ENCODE results near the gene SEMA4A.

SEMA4A gene

GRCh38 chr1:156126043-156126629, 27.2 kb upstream of the SEMA4A start:
- DNase-seq (ENCODE audit: low read depth): no peak
- TF ChIP-seq, protein P1, sequence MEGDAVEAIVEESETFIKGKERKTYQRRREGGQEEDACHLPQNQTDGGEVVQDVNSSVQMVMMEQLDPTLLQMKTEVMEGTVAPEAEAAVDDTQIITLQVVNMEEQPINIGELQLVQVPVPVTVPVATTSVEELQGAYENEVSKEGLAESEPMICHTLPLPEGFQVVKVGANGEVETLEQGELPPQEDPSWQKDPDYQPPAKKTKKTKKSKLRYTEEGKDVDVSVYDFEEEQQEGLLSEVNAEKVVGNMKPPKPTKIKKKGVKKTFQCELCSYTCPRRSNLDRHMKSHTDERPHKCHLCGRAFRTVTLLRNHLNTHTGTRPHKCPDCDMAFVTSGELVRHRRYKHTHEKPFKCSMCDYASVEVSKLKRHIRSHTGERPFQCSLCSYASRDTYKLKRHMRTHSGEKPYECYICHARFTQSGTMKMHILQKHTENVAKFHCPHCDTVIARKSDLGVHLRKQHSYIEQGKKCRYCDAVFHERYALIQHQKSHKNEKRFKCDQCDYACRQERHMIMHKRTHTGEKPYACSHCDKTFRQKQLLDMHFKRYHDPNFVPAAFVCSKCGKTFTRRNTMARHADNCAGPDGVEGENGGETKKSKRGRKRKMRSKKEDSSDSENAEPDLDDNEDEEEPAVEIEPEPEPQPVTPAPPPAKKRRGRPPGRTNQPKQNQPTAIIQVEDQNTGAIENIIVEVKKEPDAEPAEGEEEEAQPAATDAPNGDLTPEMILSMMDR (IDR thresholded peaks at IDR 0.05; ENCODE audit: control insufficient read depth, extremely low read depth, insufficient read depth): peak; percentile 17; the same call in 1 of the 2 replicates
- no peak overlapping the region for H3K4me3 ChIP-seq (ENCODE audit: low read depth, low read length)

- no peak overlapping the region for H3K4me3 ChIP-seq (ENCODE audit: low read depth, low read length)
- TF ChIP-seq, protein P1 (IDR thresholded peaks at IDR 0.05; ENCODE audit: control insufficient read depth, extremely low read depth, insufficient read depth): no peak
- DNase-seq (ENCODE audit: low read depth): no peak
Observed at GRCh38 chr1:156126630-156127534, 26.5 kb upstream of the SEMA4A start.

- DNase-seq (ENCODE audit: low read depth): no peak
- TF ChIP-seq, protein P1 (IDR thresholded peaks at IDR 0.05; ENCODE audit: control insufficient read depth, extremely low read depth, insufficient read depth): no peak
- H3K4me3 ChIP-seq (ENCODE audit: low read depth, low read length): no peak overlapping the region
Observed at GRCh38 chr1:156128308-156128653, 25.1 kb upstream of the SEMA4A start.

GRCh38 chr1:156128654-156129597, 24.5 kb upstream of the SEMA4A start:
- TF ChIP-seq, protein P1 (IDR thresholded peaks at IDR 0.05; ENCODE audit: control insufficient read depth, extremely low read depth, insufficient read depth): no peak
- DNase-seq (ENCODE audit: low read depth): no peak
- H3K4me3 ChIP-seq (ENCODE audit: low read depth, low read length): no peak overlapping the region

DNA sequence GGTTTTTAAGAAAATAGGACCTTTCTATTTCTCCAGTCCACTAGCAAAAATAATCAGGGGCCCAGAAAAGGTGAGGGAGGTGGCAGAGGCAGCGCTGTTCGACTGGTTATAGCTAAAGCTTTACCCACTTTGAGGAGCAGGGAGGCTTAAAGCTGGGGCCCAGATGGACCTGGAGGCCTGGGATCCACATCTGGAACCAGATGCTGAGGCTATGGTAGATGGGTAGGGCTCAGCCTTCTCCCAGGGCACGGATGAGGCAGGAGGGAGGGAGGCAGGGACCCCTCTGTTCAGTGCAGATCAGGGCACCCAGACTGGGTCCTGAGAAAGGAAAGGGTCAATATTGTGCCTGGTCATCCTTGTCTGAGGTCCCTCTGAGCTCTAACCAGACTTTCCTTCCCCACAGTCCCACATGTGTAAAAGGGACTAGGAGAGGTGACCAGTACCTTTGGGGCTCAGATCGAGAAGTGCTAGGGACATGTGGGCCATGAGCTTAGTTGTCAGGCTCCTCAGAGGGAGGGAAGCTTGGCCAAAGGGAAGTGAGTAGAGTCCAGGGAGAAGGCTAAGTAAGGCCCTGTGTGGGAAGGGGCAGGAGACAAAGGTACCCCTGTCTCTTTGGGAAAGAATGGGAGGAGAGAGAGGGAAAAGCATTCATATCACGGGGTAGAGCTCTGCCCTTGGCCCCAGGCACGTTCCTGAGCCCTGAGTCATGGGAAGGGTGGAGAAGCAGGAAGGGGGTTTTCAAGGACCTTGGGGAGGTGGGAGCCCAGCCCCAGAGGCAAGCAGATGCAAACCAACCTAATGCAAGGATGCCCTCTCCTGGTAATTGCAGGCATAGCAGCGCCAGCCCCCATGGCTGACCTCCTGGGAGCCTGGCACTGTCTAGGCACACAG, 23.5 kb upstream of the SEMA4A start:
- TF ChIP-seq, protein P1 (IDR thresholded peaks at IDR 0.05; ENCODE audit: control insufficient read depth, extremely low read depth, insufficient read depth): peak; percentile 95
- DNase-seq (ENCODE audit: low read depth): no peak
- no peak overlapping the region for H3K4me3 ChIP-seq (ENCODE audit: low read depth, low read length)

DNA sequence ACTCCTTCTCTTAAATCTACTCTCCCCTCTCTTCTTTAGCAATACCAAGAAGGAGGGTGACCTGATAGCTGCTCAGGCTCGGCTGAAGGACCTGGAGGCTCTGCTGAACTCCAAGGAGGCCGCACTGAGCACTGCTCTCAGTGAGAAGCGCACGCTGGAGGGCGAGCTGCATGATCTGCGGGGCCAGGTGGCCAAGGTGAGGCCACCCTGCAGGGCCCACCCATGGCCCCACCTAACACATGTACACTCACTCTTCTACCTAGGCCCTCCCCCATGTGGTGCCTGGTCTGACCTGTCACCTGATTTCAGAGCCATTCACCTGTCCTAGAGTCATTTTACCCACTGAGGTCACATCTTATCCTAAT, 22.8 kb upstream of the SEMA4A start:
- TF ChIP-seq, protein P1 (IDR thresholded peaks at IDR 0.05; ENCODE audit: control insufficient read depth, extremely low read depth, insufficient read depth): no peak
- DNase-seq (ENCODE audit: low read depth): no peak
- H3K4me3 ChIP-seq (ENCODE audit: low read depth, low read length): no peak overlapping the region

Measured in LNCaP clone FGC (cell line).